Mesothelial cell of epicardium (in vitro differentiated cells): ENCODE measurements around the gene CROCC2. TPM values are rescaled to one million over a fixed set of nuclear protein-coding genes. Genes with fewer than 3 reads are reported as not detected.

Experiments used
- DNase-seq, 2 experiments: peaks; one replicate each; pipeline ENCODE4 v3.0.0; 2021; ENCODE audit warnings: low spot score in 2 of 2; ENCODE audit not compliant: unreplicated experiment in 2 of 2
- H3K27ac Mint-ChIP-seq: 2 replicates; pipeline ENCODE4 v1.8.0; 2021; ENCODE audit warnings: mixed read lengths
- H3K27me3 Mint-ChIP-seq: 2 replicates; pipeline ENCODE4 v1.8.0; 2021; ENCODE audit warnings: low read depth, mixed read lengths
- H3K36me3 Mint-ChIP-seq: 2 replicates; pipeline ENCODE4 v1.8.0; 2021; ENCODE audit warnings: mixed read lengths
- H3K4me1 Mint-ChIP-seq: 2 replicates; pipeline ENCODE4 v1.8.0; 2021; ENCODE audit warnings: mixed read lengths
- H3K4me3 Mint-ChIP-seq: 2 replicates; pipeline ENCODE4 v1.8.0; 2021; ENCODE audit warnings: mild to moderate bottlenecking, moderate library complexity, mixed read lengths
- H3K9me3 Mint-ChIP-seq: 2 replicates; pipeline ENCODE4 v1.8.0; 2021; ENCODE audit warnings: mixed read lengths
- total RNA-seq: library from RNA; stranded (reverse); gene quantifications from 3 replicates; pipeline ENCODE4 v1.2.1, GENCODE V29; 2021
- TF ChIP-seq, protein P1 (sequence below): fragments of 200-600 bp; sonication (generic); IDR thresholded peaks from one replicate; pipeline ENCODE4 v1.5.0; 2021; ENCODE audit warnings: antibody characterized with exemption; ENCODE audit not compliant: unreplicated experiment

CROCC2 gene
- total RNA-seq, 1 donor from 2014 or later = 0.16 TPM

DNA sequence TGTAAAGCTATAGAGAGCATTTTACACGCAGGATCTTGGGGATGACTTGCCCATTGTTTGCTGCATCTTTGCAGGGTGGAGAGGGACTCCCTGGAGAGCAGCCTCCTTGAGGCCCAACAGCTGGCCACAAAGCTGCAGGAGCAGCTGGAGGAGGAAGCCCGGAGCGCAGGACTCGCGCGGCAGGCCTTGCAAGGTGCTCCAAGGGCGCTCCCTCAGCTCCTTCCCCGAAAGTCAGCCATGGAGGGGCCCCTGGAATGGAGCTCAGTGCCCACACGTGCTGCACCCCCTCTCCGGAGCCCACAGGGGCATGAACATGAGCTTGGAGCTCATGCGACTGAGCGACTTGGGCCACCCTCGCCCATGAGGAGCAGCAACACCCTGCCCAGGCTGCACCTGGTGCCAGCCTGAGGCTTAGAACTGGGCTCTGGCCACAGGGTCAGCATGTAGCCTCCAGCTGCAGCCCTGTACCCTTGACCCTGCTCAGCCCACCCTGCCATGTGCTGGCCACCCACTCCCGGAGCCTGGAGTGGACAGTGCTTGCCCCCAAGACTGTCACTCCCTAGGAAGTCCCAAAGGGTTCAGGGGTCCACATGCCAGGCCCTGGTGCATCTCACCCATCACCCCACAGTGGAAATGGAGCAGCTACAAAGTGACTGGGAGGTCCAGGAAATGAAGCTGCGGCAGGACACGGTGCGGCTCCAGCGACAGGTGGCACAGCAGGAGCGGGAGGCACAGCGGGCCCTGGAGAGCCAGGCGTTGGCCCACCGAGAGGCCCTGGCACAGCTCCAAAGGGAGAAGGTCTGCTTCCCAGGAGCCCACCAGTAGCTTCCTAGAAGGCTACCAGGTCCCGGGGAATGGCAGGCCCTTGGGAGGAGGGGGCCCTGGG, 43.0 kb downstream of the CROCC2 start:
- TF ChIP-seq, protein P1, sequence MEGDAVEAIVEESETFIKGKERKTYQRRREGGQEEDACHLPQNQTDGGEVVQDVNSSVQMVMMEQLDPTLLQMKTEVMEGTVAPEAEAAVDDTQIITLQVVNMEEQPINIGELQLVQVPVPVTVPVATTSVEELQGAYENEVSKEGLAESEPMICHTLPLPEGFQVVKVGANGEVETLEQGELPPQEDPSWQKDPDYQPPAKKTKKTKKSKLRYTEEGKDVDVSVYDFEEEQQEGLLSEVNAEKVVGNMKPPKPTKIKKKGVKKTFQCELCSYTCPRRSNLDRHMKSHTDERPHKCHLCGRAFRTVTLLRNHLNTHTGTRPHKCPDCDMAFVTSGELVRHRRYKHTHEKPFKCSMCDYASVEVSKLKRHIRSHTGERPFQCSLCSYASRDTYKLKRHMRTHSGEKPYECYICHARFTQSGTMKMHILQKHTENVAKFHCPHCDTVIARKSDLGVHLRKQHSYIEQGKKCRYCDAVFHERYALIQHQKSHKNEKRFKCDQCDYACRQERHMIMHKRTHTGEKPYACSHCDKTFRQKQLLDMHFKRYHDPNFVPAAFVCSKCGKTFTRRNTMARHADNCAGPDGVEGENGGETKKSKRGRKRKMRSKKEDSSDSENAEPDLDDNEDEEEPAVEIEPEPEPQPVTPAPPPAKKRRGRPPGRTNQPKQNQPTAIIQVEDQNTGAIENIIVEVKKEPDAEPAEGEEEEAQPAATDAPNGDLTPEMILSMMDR = no peak
- Mint-ChIP-seq H3K36me3 (no peaks in the 10 kb centered on the region), H3K4me1 (no peaks in the 10 kb centered on the region), H3K9me3 (no peaks in the 10 kb centered on the region), H3K4me3 (no peak overlapping the region), H3K27ac (no peak overlapping the region), H3K27me3 (peaks cover 1% of the 10 kb centered on the region)
- peak in 1 of 2 experiments; percentile 35 for DNase-seq

DNA sequence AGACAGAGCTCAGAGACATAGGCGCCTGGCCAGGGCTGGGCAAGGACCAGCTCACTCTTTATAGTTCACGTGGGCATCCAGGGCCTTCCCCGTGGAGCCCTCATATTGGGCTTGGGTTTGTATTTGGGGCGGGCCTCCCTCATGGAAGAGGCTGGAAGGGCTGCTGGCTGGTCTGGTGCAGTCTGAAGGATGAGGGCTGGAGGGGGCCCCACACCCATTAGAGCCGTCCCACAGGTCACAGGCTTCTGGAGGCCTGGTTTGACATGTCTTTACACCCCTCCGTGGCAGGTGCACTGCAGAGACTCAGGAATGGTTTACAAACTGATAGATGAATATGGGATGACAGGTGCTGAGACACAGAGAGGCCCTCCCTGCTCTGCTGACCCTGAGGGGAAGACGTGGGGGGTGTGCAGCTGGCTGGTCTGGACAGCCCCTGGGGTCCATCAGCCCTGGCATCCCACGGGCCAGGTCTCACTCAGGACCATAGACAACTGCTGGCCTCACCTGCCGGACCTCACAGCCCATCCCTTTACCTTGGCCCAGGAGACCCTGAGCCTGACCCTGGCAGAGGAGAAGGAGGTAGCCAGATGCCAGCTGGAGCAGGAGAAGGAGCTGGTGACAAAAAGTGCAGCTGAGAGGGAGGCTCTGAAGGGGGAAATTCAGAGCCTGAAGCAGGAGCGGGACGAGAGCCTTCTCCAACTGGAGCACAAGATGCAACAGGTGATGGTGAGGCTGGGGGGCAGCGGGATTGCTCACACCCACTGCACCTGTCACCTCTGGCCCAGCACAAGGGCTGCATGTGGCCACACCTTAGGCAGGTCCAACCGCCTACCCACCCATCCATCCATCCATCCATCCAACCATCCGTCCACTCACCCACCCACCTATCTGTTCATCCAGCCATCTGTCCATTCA, 43.9 kb downstream of the CROCC2 start:
- Mint-ChIP-seq H3K27ac (no peak overlapping the region), H3K36me3 (no peaks in the 10 kb centered on the region), H3K27me3 (peaks cover 10% of the 10 kb centered on the region), H3K4me3 (no peak overlapping the region), H3K4me1 (no peaks in the 10 kb centered on the region), H3K9me3 (no peaks in the 10 kb centered on the region)
- TF ChIP-seq, protein P1 = no peak
- peak in 1 of 2 experiments; percentile 17 for DNase-seq

DNA sequence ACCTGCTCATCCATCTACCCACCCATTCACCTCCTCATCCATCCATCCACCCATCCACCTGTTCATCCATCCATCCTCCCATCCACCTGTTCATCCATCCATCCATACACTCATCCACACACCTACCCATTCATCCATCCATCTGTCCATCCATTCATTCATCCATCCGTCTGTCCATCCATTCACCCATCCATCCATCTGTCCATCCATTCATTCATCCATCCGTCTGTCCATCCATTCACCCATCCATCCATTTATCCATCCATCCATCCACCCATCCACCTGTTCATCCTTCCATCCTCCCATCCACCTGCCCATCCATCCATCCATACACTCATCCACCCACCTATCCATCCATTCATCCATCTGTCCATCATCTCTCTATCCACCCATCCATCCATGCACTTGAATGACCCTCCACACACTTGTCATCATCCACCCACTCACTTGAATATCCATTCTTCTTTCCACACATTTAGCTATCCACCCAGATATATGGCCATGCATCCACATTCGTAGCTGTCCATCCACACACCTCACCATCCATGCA, 45.0 kb downstream of the CROCC2 start:
- no peak overlapping the region for H3K27ac Mint-ChIP-seq
- no peak for DNase-seq
- no peaks in the 10 kb centered on the region for H3K36me3 Mint-ChIP-seq
- H3K4me1 Mint-ChIP-seq = no peaks in the 10 kb centered on the region
- no peaks in the 10 kb centered on the region for H3K9me3 Mint-ChIP-seq
- H3K4me3 Mint-ChIP-seq = no peak overlapping the region
- TF ChIP-seq, protein P1 = no peak
- peaks cover 15% of the 10 kb centered on the region for H3K27me3 Mint-ChIP-seq

DNA sequence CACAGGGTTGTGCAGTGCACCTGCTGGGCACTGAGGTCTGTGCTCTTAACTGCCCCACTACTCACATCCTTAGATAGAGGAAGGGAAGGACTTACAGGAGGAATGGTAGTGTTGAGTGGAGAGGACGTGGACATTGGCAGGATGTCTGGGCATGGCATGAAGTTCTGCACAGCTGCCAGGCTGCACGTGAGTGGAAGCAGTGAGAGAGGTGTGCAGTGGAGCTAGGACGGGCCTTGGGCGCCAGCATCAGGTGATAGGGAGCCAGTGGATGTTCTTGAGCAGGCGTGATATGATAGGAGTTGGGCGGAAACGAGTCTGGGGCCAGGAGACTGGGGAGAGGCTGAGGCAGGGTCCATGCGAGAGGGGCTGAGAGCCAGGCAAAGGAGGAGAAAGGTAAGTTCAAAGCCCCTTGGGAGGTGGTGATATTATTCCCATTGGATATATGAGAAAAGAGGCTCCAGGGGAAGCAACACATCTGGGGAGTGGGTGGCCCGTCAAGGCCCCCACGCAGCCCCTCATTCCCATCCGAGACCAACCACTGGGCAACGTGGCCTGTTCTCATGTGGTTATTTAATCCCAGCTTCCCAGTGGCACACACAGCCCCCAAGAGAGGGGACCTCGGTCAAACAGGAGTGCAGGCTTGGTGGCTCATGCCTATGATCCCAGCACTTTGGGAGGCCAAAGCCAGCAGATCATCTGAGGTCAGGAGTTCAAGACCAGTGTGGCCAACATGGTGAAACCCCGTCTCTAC, 46.5 kb downstream of the CROCC2 start:
- Mint-ChIP-seq H3K4me1 (no peaks in the 10 kb centered on the region), H3K9me3 (no peaks in the 10 kb centered on the region), H3K36me3 (no peaks in the 10 kb centered on the region), H3K4me3 (no peak overlapping the region), H3K27ac (no peak overlapping the region), H3K27me3 (peaks cover 17% of the 10 kb centered on the region)
- DNase-seq = peak in 1 of 2 experiments; percentile 25
- TF ChIP-seq, protein P1 = no peak
